Femur (tissue), 1 donor: ENCODE measurements around the gene SULF2.

Source experiments
- DNase-seq: peaks from one replicate; pipeline ENCODE4 v3.0.0-alpha.2; 2017

SULF2 gene

GRCh38 chr20:47667531-47668312 is 117.6 kb downstream of the SULF2 start:
- DNase-seq: no peak

- DNase-seq: no peak
Measured at GRCh38 chr20:47667086-47667485, 118.2 kb downstream of the SULF2 start.

- DNase-seq: no peak
Measured at GRCh38 chr20:47666304-47666703, 119.0 kb downstream of the SULF2 start.

- DNase-seq: no peak
Measured at GRCh38 chr20:47665221-47665991, 119.9 kb downstream of the SULF2 start.

- DNase-seq: no peak
Measured at GRCh38 chr20:47664744-47665143, 120.5 kb downstream of the SULF2 start.

GRCh38 chr20:47664068-47664437 is 121.2 kb downstream of the SULF2 start:
- no peak for DNase-seq

GRCh38 chr20:47663354-47664067 is 121.8 kb downstream of the SULF2 start:
- DNase-seq: peak; percentile 91

- DNase-seq: no peak
Measured at GRCh38 chr20:47662483-47663353, 122.6 kb downstream of the SULF2 start.

GRCh38 chr20:47661714-47662113 is 123.6 kb downstream of the SULF2 start:
- no peak for DNase-seq

GRCh38 chr20:47660983-47661700 is 124.1 kb downstream of the SULF2 start:
- DNase-seq: no peak

GRCh38 chr20:47660602-47660905 is 124.7 kb downstream of the SULF2 start:
- DNase-seq: no peak

- DNase-seq: no peak
Measured at GRCh38 chr20:47659904-47660601, 125.2 kb downstream of the SULF2 start.

GRCh38 chr20:47656318-47656717 is 129.0 kb downstream of the SULF2 start:
- DNase-seq: no peak

GRCh38 chr20:47655635-47656034 is 129.6 kb downstream of the SULF2 start:
- no peak for DNase-seq

GRCh38 chr20:47654370-47654769 is 130.9 kb downstream of the SULF2 start:
- no peak for DNase-seq

- no peak for DNase-seq
Measured at GRCh38 chr20:47653869-47654268, 131.4 kb downstream of the SULF2 start.

- DNase-seq: no peak
Measured at GRCh38 chr20:47652794-47653193, 132.5 kb downstream of the SULF2 start.

GRCh38 chr20:47652301-47652700 is 133.0 kb downstream of the SULF2 start:
- DNase-seq: no peak

- DNase-seq: no peak
Measured at GRCh38 chr20:47648943-47649342, 136.3 kb downstream of the SULF2 start.

GRCh38 chr20:47647994-47648393 is 137.3 kb downstream of the SULF2 start:
- no peak for DNase-seq

GRCh38 chr20:47645632-47646031 is 139.6 kb downstream of the SULF2 start:
- no peak for DNase-seq

- no peak for DNase-seq
Measured at GRCh38 chr20:47642624-47643023, 142.7 kb downstream of the SULF2 start.
